ENCODE data around the gene PLIN4. TPM values are rescaled to one million over a fixed set of nuclear protein-coding genes. Genes with fewer than 3 reads are reported as not detected.
"Not testable (repeated sequence)": the region's sequence is repeated elsewhere in the genome, so short reads cannot be mapped to it uniquely, and the experiment has no call there.

Gene PLIN4, protein sequence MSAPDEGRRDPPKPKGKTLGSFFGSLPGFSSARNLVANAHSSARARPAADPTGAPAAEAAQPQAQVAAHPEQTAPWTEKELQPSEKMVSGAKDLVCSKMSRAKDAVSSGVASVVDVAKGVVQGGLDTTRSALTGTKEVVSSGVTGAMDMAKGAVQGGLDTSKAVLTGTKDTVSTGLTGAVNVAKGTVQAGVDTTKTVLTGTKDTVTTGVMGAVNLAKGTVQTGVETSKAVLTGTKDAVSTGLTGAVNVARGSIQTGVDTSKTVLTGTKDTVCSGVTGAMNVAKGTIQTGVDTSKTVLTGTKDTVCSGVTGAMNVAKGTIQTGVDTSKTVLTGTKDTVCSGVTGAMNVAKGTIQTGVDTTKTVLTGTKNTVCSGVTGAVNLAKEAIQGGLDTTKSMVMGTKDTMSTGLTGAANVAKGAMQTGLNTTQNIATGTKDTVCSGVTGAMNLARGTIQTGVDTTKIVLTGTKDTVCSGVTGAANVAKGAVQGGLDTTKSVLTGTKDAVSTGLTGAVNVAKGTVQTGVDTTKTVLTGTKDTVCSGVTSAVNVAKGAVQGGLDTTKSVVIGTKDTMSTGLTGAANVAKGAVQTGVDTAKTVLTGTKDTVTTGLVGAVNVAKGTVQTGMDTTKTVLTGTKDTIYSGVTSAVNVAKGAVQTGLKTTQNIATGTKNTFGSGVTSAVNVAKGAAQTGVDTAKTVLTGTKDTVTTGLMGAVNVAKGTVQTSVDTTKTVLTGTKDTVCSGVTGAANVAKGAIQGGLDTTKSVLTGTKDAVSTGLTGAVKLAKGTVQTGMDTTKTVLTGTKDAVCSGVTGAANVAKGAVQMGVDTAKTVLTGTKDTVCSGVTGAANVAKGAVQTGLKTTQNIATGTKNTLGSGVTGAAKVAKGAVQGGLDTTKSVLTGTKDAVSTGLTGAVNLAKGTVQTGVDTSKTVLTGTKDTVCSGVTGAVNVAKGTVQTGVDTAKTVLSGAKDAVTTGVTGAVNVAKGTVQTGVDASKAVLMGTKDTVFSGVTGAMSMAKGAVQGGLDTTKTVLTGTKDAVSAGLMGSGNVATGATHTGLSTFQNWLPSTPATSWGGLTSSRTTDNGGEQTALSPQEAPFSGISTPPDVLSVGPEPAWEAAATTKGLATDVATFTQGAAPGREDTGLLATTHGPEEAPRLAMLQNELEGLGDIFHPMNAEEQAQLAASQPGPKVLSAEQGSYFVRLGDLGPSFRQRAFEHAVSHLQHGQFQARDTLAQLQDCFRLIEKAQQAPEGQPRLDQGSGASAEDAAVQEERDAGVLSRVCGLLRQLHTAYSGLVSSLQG (N-terminal part only)
- 10 to 100 TPM in 1 of 2 donors, 1 to 10 TPM in 1; 8.2 to 13.9 TPM for total RNA-seq

DNA sequence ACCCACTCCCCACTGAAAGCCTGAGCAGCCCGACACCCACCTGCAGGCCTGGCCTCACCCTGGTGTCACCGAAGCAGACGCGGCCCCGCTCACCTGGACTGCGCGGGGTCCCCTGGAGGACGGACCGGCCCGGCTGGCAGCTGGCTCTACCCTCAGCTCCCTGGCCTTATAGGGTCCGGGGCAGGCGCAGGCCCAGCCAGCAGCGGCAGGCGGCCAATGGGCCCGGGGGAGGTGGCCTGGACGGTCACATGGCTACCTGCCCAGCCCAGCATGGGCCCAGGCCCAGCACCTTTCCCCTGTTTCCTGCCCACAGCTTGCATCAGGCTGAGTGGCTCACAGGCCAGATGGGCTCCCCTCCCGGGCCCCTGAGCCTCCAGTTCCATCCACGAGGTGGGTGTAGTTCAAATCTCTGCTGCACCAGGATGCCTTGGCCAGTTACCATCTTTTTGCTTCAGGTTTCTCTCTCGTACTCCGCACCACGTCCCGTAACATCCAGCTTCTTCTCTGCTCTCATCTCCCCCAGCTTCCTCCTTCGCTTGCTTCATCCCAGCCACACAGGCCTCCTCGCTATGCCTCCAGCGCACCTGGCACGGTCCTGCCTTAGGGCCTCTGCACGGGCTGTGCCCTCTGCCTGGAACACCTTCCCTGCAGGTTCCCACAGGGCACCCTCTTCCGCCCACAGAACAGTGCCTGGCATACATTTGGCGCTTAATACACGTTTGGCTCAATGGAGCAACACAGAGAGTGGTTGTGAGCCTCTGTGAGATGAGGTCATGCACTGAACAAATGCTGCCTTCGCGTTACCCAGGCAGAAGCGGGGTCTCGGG is at the start of gene PLIN4:
PLIN4 (minus strand) TSS at position 142 of the 827 bp plus-strand sequence. CDS start 214 bp downstream, outside the sequence.
- DNase-seq (ENCODE audit: low spot score) = peak; percentile 46
- peak within 1 kb of the TSS; percentile 8 to 11 for H3K4me3 ChIP-seq
- TF ChIP-seq, protein P1, sequence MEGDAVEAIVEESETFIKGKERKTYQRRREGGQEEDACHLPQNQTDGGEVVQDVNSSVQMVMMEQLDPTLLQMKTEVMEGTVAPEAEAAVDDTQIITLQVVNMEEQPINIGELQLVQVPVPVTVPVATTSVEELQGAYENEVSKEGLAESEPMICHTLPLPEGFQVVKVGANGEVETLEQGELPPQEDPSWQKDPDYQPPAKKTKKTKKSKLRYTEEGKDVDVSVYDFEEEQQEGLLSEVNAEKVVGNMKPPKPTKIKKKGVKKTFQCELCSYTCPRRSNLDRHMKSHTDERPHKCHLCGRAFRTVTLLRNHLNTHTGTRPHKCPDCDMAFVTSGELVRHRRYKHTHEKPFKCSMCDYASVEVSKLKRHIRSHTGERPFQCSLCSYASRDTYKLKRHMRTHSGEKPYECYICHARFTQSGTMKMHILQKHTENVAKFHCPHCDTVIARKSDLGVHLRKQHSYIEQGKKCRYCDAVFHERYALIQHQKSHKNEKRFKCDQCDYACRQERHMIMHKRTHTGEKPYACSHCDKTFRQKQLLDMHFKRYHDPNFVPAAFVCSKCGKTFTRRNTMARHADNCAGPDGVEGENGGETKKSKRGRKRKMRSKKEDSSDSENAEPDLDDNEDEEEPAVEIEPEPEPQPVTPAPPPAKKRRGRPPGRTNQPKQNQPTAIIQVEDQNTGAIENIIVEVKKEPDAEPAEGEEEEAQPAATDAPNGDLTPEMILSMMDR (IDR thresholded peaks at IDR 0.05) = no peak
- TF ChIP-seq POLR2AphosphoS5 (IDR thresholded peaks at IDR 0.05) (peak; percentile 69), POLR2A (IDR thresholded peaks at IDR 0.05) (peak; percentile 31)

DNA sequence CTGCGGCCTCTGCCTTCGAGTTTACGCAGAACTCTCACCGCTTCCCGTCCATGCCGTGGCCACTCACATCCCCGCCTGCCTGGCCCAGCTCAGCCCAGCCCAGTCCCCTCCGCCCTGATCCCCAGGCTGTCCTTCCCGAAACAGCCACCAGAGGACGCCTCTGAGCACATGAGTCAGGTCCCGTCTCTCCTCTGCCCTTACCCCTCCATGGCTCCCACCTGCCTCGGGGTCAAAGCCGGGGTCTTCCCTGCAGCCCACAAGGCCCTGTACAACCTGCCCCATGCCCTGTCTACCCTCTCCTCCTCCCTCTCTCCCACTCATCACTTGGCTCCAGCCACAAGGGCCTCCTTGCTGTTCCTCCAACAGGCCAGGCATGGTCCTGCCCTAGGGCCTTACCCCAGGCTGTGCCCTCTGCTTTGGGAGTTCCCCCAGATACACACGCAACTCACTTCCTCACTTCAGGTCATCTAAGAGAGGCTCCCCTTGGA is 49.3 kb upstream of the PLIN4 start:
- Histone ChIP-seq H3K9me3 (no peaks in the 10 kb centered on the region), H3K4me3 (no peak overlapping the region), H3K27ac (no peak overlapping the region), H3K27me3 (replicated peaks; ENCODE audit: insufficient read depth) (no peaks in the 10 kb centered on the region), H3K36me3 (no peaks in the 10 kb centered on the region), H3K4me1 (replicated peaks) (no peaks in the 10 kb centered on the region)
- no peak for TF ChIP-seq POLR2AphosphoS5 (IDR thresholded peaks at IDR 0.05)
- TF ChIP-seq, protein P1 (IDR thresholded peaks at IDR 0.05) = peak in 3 of 4 experiments; percentile 29 to 59 (median 43)
- intact Hi-C loops (cut with DNase I) = no loop called here
- DNase-seq (ENCODE audit: low spot score) = no peak
- WGBS = 50% methylated on average over 14 of the region's 14 CpGs

More for the DNA sequence above, at the start of gene PLIN4:
- no peaks in the 10 kb centered on the region for H3K4me1 ChIP-seq (replicated peaks)
- peak within 1 kb of the TSS; percentile 55 to 62 for H3K27ac ChIP-seq
- intact Hi-C loops (cut with DNase I) = loop anchor here (5.0 kb wide), 1 partner anchor 46 kb away; the partner anchor contains the start of gene HDGFL2
- 50% methylated on average over 34 of the region's 34 CpGs for WGBS
- no peaks in the 10 kb centered on the region for H3K9me3 ChIP-seq
- no peaks in the 10 kb centered on the region for H3K27me3 ChIP-seq (replicated peaks; ENCODE audit: insufficient read depth)
- H3K36me3 ChIP-seq = no peaks in the 10 kb centered on the region

DNA sequence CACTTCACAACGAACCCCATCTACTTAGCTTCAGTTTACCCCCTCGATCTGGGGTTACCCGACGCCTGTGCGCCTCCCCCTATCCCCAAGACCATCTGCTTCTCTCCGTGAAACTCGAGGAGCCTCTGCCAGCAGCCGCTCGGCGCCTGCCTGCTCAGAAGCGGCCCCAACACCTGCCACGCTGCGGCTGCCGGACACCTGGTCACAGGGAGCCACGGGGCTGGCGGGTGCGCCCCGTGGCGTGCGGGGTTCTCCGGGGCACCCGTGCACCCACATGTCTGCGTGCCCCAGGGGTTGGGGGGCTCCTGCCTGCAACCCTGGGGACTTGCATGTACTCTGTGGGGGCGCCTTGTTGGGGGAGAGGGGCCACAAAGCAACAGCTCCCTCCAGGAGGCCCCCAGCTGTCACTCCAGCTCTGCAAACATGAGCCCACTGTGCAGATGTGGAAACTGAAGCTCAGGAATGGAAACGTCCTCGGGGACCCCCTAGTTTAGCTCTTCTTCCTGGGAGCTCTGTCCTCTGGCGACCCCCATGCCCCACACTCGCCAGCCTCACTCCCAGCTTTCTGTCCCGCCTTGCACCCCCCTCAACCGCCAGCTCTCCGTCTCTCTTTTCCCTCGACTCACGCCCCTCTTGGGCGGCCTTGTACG is 48.2 kb upstream of the PLIN4 start:
- H3K27ac ChIP-seq = no peak overlapping the region

DNA sequence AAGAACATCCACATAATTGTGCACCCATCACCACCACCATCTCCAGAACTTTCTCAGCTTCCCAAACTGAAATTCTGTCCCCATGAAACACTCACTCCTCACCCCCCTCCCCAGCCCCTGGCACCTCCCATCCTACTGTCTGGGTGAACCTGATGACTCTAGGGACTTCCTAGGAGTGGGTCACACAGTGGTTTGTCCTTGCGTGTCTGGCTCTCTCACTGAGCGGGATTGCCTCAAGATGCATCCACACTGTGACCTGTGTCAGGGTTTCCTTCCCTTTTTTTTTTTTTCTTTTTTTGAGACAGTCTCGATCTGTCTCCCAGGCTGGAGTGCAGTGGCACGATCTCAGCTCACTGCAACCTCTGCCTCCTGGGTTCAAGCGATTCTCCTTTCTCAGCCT is 45.3 kb upstream of the PLIN4 start:
- DNase-seq (ENCODE audit: low spot score); H3K27me3 ChIP-seq (replicated peaks; ENCODE audit: insufficient read depth); H3K4me3 ChIP-seq; H3K9me3 ChIP-seq; H3K27ac ChIP-seq; H3K4me1 ChIP-seq (replicated peaks); intact Hi-C loops (cut with DNase I); H3K36me3 ChIP-seq: not testable (repeated sequence)
- 75% methylated on average over 5 of the region's 5 CpGs for WGBS

More for the DNA sequence above, 48.2 kb upstream of the PLIN4 start:
- H3K4me1 ChIP-seq (replicated peaks) = no peaks in the 10 kb centered on the region
- TF ChIP-seq, protein P1 (IDR thresholded peaks at IDR 0.05) = no peak
- TF ChIP-seq POLR2A (IDR thresholded peaks at IDR 0.05) (no peak), POLR2AphosphoS5 (IDR thresholded peaks at IDR 0.05) (no peak)
- no peaks in the 10 kb centered on the region for H3K27me3 ChIP-seq (replicated peaks; ENCODE audit: insufficient read depth)
- H3K36me3 ChIP-seq = no peaks in the 10 kb centered on the region
- intact Hi-C loops (cut with DNase I) = no loop called here
- no peak for DNase-seq (ENCODE audit: low spot score)
- no peaks in the 10 kb centered on the region for H3K9me3 ChIP-seq
- WGBS = 85% methylated on average over 35 of the region's 35 CpGs
- H3K4me3 ChIP-seq = no peak overlapping the region

DNA sequence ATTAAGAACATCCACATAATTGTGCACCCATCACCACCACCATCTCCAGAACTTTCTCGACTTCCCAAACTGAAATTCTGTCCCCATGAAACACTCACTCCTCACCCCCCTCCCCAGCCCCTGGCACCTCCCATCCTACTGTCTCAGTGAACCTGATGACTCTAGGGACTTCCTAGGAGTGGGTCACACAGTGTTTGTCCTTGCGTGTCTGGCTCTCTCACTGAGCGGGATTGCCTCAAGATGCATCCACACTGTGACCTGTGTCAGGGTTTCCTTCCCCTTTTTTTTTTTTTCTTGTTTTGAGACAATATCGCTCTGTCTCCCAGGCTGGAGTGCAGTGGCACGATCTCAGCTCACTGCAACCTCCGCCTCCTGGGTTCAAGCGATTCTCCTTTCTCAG is 43.8 kb upstream of the PLIN4 start:
- H3K27me3 ChIP-seq (replicated peaks; ENCODE audit: insufficient read depth); DNase-seq (ENCODE audit: low spot score); H3K4me3 ChIP-seq; H3K9me3 ChIP-seq; H3K4me1 ChIP-seq (replicated peaks); H3K27ac ChIP-seq; H3K36me3 ChIP-seq; intact Hi-C loops (cut with DNase I): not testable (repeated sequence)
- WGBS = 84% methylated on average over 7 of the region's 7 CpGs

Data from prostate gland (tissue), 2 donors.